ENCODE data around the gene LRRC18.

Gene LRRC18

DNA sequence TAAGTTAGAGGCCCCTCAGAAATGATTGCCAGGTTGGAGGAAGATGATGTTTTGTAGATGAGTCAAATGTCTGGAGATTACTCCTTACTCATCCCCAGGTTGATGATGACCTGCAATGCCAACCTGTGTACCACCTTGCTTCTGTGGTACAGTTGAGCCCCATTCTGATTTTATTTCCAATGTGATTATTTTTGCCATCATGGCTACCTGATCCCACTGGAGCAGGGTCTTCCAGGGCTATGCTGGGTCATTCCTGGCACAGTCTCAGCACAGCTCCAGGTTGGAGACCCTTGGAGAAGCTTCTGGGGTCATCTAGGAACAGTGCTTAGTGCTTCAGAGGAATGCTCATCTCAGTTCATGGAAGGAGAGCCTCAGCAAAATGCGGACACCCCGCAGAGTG, 34.3 kb downstream of the LRRC18 start:
- DNase-seq, result no peak

DNA sequence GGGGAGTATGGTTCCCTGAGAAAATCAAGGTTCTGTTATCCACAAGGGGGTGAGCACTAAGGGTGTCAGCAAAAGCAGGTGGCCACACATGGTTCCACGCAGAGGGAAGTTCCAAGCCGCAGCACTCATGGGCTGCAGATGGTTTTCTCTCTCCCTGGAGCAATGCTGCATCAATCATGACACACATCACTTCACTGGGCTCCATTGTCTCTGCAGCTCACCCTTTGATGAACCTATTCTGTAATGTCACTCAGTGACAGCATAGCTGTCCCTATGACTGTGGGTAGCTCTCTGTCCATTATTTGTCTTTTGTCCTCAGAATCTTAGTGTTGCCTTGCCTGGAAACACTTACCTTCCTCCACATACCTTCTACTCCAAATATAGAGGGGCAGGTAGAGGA, 34.8 kb downstream of the LRRC18 start:
- no peak for DNase-seq

DNA sequence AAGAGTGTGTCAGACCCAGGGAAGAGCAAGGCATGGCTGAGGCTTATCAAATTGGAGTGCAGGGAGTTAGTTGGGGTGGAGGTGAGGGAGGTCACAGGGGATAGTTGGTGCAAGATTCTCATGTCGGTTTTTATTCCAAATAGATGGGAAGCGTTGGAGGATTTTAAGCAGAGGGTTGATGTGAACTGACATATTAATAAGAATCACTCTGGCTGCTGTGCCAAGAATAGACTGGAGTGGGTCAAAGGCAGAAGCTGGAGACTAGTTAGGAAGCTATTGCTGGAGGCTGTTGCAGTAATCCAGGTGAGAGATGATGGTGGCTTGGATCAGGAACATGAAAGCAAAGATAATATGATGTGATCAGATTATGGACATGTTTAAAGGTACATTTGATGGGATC, 36.5 kb downstream of the LRRC18 start:
- no peak for DNase-seq

DNA sequence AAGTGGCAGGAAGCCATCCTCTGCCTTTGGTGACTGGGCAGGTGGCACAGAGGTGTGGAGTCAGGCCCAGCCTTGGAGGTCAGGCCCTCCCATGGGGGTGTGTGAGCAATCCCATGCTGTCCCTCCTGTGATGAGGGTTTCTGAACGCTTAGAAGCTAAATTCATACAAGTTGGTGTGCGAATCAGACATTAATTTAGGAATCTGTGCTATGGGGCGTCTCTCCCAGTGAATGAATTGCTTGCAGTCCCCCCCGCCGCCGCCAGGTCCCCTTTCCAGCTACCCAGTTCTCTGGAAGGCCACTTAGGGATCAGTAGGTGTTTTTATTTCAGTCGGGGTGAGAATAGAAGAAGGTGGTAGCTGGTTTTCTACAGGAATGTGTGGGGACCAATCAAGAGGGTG, 37.5 kb downstream of the LRRC18 start:
- no peak for DNase-seq

DNA sequence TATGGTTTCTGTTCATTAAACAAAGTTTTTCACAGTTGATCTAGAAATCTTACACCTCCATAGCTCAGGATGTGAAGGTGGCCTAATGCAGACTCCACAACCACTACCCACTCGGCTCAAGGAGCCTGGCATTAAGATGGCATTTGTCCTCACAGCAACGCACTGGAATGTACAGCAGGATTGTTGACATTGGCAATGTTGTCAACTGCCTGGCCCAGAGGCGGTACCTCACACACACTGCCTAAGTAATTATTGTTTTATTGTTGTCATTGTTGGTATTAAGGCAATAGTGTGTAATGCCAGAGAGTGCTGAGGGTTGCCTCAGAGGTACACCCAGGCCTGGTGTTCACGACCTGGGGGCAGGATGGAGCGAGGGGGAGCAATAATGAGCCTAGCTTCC, 38.3 kb downstream of the LRRC18 start:
- no peak for DNase-seq

DNA sequence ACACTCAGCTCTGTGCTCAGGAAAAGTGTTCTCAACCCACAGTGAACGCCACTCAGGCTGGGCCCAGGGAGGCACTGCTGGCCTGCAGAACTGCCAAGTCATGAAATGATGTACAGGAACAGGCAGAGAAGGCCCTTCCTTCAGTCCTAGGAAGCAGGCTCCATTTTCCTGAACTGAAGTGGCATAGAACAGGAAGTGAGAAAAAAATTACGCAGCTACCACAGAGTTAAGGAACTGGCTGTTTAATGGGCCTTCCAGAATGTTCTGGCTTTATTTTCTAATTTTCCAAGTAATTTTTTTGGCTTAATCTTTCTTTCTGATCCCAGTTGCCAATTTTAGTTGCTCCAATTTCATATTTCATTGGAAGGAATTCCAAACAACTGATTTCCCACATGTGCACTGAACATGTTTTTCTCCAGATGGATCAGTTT, 39.3 kb downstream of the LRRC18 start:
- no peak for DNase-seq

DNA sequence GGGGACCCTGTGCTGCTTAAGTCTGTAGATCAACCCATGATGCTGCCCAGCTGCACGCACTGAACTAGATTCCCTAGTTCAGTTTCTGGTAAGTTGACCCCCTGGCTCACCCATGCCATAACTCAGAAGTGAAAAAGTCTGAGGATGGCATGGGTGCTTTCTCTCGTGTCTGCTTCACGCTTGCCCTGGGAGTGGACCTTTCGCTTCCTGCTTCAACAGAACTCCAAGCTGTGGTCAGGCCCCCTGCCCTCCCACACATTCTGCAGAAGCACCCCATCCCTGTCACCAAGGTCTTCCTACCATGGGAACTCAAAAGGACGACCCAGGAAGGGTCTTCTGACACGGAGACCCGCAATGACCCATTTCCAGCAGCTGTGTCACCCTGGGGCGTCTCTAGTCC, 39.9 kb downstream of the LRRC18 start:
- no peak for DNase-seq

DNA sequence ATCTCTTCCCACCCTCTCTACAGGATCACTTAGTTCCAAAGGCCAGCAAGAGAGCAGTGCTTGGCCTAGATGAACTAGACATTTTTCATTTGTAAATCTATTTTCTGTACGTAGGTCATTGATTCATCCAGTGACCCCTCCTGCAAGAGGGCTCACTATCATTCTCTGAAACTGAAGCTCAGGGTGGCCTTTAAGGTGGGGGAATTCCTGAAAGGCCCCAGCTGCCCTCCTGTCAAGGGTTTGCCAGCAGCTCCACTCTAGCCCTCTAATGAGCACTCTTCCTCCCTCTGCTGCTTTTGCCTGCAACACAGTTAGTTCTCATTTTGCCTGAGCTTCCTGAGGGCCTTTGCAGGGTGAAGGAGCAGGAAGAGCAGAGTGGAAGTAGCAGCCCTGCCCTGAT, 41.2 kb downstream of the LRRC18 start:
- DNase-seq, result no peak

DNA sequence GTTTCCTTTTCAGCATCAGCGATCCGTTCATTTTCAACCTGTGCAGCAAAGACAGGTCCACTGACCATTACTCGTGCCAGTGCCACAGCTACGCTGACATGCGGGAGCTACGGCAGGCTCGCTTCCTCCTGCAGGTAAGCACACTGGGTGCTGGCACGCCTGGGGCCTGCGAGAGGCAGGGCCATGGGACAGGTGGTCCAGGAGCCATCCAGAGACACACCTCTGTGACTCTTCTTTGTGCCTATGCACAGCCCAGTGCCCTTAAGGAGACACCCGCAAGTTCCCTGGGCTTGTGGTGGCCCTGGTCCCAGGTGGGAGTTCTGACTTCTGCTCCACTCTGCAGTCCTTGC, 42.2 kb downstream of the LRRC18 start:
- no peak for DNase-seq

DNA sequence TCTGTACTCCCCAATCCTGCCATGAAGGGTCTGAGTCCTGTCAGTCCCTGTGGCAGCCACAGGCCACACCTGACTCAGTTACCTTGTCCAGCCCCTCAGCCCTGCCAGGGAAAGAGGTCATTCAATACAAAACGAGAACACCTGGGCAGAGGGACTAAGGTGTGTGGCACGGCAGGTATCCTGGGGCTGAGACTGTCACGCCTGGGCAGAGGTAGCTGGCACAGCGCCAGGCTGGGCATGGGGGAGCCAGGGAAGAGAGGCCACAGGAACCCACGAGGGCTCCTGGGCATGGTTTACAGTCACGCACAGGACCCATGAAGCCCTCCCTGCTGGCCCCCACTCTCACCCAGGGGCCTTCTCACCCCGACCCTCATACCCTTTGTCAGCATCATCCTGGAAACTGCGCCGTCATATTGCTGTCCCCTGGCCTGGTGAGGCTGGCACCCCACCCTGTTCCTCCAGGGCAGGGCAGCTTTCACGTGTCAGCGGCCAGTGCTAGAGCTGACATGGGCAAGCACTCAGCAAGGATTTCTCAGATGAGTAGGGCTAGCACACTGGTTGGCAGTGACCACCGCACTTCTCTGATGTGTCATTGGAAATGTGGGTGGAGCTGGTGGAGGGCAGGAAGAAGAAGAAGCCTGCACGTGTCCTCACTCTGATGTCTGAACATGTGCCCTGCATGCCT, 42.7 kb downstream of the LRRC18 start:
- DNase-seq, result no peak

DNA sequence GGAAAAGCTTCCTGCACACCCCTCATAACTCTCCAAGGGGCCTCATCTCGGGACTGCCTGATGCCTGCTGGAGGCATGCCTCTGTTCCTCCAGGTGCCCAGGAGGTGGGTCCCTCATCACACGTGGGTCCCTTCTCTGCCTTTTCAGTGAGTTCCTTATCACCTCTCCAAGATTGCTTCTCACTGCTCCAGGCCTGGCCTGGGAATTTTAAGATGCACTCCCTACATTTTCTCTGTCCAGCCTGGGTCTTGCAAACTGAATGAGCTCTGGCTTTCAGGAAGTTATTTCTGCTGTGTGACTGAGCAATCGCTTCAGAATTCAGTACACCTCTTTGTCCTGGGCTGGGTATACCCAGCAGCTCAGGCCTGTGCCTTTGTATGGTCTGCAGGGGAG, 43.8 kb downstream of the LRRC18 start:
- no peak for DNase-seq

DNA sequence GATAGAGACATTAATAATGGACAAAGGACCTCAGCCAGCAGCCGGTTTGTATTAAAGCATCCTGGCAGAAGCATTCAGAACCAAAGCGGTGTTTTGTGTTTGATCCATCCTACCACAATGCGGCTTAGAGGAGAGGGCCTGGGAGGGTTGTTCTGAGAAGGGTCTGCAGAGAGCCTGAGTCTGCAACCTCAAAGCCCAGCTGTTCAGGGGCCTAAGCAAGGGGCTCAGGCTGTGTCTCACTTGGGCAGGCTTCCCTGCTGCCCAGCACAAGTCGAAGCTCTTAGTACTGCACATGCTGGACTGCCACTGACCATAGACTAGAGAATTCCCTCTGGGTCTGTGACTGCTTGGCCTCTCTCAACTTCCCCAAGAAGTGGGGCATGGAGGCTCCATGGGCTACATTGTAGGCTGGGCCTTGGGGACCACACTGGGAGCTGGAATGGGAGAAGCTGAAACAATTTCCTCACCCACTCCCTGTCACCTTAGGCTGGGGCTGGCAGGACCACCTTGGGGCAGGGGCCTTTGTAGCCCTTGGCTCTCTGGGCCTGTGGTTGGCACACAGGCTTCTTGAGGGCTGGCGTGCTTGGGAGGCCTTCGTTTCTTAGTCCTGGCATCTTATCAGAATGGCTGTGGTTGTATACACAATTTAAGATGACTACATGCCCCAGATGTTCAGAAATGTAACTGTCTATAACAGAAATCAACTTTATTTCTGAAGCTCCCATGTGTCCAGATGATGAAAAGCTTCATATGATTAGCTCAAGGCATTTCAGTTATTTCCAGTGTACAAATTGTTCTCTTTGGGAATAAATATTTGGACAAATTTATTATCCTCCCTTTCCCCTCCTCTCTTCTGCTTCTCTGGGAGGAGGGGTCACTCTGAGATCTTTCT, 44.5 kb downstream of the LRRC18 start:
- no peak for DNase-seq

DNA sequence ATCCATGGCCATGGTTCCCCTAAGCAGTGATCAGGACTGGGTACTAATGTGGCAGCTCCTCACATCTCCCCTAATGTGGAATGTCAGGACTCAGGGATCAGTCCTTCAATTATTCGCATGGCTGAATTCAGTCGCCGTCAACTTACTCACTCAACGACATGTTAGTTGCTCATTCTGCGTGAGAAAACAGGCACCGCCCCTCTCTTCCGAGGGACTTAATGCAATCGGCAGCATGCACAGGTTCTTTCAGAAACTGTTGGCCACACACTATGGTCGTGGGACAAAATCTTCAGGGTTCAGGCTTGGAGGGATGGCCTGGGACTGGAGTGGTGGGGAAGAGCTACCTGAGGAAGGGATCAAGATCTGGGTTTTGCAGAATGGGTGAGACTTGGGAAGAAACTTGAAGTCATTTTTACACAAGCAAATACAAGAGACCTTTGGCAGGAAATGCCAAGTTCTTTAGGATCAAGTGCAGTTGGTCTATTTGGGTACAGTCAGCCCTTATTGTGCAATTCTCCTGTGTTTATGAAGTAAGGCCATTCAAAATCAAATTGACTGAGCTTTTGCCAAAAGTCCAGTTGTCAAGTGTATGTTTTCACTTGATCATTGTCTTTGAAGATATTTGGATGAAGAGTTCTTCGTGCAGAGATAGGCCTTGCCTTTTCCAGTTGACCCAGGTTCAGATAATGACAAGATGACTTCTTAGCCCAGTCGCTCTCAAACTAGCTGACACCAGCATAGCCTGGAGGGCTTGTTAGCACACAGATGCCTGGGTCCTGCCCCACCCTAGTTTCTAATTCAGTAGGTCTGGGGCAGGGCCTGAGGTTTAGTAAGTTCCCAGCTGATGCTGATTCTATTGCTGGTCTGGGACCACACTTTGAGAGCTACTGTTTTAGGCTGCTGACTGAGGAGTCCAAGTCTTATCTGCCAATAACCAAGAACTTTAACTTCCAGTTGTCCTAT, 48.5 kb downstream of the LRRC18 start:
- DNase-seq, result no peak

DNA sequence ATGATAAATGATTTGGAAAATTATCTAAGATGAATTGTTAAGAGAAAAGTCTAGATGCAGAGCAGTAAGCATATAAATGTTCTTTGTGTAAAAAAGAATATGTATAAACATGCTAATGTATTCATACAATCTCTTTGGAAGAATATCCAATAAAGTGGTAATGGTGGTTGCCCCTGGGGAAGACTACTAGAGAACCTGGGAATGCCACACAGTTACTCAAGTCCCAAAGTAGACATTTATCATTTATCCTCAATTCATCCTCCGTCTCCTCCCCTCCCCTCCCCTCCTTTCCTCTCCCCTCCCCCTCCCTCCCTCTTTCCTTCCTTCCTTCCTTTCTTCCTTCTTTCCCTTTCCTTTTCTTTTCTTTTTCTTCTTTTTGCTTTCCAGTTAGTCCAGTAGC, 51.7 kb downstream of the LRRC18 start:
- DNase-seq, result no peak

DNA sequence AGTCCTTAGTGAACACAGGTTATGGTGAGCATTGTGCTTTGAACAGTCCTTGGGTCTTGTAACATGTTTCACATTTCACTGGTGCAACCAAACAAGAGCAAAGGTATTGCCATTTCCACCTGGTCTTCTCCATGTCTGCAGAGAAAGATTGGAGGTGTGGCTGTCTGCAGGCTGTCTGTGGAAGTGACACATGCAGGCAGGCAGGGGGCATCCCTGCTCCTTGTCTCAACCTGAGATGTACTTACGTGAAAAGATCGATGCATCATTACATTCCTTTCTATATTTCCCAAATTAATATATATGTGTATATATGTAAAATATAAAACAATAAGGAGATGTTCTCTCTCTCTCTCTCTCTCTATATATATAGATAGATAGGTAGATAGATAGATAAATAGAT, 54.3 kb downstream of the LRRC18 start:
- no peak for DNase-seq

DNA sequence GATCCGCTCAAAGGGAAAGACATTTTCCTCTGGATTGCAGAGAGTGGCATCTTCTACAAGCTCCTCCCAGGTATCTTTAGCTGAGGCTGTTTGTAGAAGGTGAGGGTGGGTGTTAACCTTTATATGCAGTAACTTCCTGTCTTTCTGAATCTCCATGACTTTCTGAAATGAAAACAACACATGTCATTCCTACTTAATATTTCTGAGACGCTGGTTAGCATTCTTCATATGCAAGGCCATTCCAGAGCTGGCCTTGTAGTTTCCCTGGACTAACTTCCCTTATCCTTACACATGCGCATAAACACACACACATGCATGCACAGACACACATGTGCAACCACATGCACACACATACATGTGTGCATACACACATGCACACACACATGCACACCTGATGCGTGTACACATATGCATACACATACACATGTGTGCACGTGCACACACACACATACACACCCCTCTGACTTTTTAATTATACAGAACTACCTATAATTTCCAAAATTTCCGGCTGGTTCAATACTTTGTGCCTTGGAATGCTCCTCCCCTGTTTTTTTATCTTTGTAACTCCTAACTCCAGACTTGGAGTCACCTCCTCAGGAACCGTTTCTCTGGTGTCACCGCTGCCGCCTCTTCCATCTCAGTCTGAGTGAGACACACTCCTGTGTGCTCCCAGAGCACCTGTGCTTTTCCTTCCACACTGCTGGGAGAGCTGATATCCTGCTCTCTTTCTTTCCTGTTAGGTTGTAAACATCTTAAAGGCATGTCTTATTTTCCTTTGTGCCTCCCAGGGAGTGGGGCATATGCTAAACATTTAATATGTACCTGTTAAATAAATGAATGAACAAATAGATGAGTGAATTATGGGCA, 55.2 kb downstream of the LRRC18 start:
- DNase-seq, result no peak

DNA sequence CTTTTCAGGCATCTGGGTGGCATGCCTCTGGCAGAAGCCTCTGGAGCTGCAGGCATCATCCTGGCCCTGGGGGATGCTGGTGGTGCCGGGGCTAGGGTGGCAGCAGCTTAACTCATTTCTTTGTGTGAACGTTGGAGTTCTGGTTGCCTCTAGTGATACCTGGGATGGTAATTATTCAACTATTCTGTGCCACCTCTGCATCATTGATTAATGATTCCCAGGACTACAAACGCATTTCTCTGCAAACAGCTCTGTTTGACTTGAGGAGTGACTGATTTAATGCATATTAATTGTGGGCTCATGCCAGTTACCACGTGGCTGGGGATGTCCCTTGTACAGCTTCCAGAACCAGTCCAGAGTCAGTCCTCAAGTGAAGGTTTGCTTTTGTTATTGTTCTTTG, 55.9 kb downstream of the LRRC18 start:
- no peak for DNase-seq

DNA sequence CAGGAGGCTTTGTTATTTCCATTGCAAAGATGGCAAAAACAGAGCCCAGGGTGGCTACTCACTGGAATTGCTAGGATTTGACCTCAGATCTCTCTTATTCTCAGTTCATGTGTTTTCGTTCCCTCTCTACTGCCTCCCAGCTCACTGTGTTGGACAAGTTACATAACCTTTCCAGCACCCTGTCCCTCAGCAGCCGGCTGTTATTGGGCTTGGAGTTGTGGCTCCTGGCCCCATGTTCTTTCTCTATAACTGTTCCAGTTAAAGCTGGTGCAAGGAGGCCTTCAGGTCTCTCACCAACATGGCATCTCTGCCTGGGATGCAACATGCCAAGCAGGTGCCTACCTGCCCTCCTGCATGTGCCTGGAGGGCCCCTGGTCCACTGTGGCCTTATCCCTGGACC, 56.8 kb downstream of the LRRC18 start:
- DNase-seq, result no peak

DNA sequence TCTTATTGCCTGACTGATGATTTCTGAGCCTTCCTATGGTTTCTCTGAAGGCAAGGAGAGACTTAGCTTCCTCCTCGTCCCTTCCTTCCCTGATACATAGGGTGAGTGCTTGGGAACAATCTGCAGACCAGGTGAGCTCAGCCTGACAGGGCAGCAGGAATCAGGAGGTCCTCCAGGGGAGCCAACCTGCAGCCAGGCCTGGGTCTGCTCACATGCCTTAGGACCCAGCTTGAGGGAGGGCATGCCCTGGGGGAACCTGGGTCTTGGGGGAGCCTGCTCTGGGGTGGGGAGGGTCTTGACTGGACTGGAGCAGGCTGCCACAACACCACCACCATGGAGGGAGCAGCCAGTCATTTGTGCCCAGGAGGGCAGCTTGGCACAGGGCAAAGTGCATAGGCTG, 57.7 kb downstream of the LRRC18 start:
- DNase-seq, result no peak

DNA sequence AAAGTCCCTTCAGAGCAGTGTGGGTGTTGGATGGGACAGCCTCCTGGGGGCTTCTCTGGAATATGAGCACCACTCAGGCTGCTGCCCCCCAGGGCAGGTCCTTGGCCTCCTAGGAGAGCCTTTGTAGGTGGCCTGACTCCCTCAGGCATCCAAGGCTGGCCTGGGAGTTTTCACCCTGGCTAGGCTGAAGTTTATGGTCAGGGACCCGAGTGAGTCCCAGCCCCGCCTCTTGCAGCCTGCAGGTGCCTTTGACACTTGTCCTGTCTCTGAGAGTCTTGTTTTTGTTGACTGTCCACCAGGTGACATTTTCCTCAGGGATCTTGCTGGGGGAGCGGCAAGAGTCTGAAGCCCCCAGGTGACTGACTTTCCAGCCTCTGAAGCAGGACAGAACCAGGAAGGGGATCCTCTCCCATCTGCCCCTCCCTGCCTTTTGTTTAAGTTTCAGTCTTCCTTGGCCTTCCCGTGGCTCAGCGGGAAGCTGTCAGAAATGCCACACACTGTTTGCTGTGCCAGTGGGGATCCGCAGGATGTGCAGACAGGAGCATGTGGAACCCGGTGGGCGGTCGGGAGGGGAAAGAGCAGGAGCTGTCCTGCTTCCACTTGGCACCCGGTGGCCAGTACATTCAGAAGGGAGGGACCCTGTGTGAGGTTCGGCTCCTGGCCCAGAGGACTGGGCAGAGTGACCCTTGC, 59.5 kb downstream of the LRRC18 start:
- DNase-seq, result no peak

DNA sequence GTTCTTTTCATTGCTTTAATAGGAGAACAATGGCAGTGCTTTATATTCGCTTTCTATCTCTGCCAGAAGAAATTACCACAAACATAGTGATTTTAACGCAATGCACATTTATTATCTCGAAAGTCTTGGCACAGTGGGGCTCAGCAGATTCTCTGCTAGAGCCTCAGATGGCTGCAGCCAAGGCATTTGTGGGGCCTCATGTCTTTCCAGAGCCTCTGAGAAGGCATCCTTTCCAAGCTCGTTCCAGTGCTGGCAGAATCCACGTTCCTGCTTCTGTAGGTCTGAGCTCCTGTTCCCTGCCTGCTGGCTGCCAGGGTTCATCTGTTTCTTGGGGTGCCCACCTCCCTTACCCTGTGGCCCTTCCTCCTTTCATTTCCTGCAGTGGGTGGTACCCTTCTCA, 60.2 kb downstream of the LRRC18 start:
- no peak for DNase-seq

DNA sequence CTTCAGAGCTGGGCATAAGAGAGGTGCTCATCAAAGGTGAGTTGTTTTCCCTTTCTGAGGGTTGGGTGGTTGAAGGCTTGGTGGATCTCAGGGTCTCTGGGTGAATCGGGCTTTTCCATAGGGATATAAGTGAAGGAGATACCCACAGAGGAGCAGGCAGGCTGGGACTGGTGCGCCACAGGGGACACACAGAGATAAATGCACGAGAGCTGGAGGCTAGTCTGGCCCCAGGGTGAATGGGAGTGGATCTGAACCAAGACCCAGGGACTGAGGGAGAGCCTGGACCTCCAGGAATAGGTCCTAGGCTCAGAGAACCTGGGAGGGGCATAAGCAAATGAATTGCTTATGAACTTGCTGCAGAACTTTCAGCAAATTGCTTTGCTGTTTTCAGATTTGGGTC, 61.5 kb downstream of the LRRC18 start:
- no peak for DNase-seq

Measured in NCI-H1417 treated with DMSO at 0.1 percent for 48 hours (cell line).